IMR-90 (cell line): Measurements from ENCODE around the gene HOXA10. TPM values are rescaled to one million over a fixed set of nuclear protein-coding genes. Genes with fewer than 3 reads are reported as not detected.

ENCODE experiments used
- ATAC-seq: fragments of 200-7000 bp; cut with Tn5 transposase; 2 replicates; pipeline ENCODE4 v1.9.1; 2020; ENCODE audit warnings: low read depth, mild to moderate bottlenecking, moderate library complexity
- BruUV-seq: library from RNA; stranded (reverse); fragments of 400-500 nt; replicated peaks from 2 replicates; lab custom pipeline; 2021; lab: Mats Ljungman, UMichigan
- CTCF ChIA-PET: fragments of 300-600 bp; formaldehyde crosslinking; extraction: SDS; loops from one replicate; lab custom pipeline; 2021; ENCODE audit warnings: antibody characterized with exemption; lab: Yijun Ruan, JAX
- POLR2A ChIA-PET: fragments of 300-600 bp; sonication (Branson Sonifier 250); formaldehyde crosslinking; loops from one replicate; lab custom pipeline; 2022; ENCODE audit warnings: antibody characterized with exemption; ENCODE audit not compliant: unreplicated experiment; lab: Charles Lee
- DNase-seq: peaks from one replicate; pipeline ENCODE4 v3.0.0; 2013
- H2AFZ ChIP-seq: replicated peaks from 2 replicates; pipeline ENCODE3; 2013; ENCODE audit warnings: low read length, mild to moderate bottlenecking; ENCODE audit not compliant: poor library complexity
- H2AK5ac ChIP-seq: 2 replicates; pipeline ENCODE4 v1.6.1; 2013; ENCODE audit warnings: low read depth, low read length, inconsistent platforms
- H2AK9ac ChIP-seq: replicated peaks from 2 replicates; pipeline ENCODE3; 2013; ENCODE audit warnings: mild to moderate bottlenecking, low read depth, low read length, moderate library complexity; ENCODE audit not compliant: poor library complexity
- H2BK120ac ChIP-seq: 2 replicates; pipeline ENCODE4 v1.6.1; 2013; ENCODE audit warnings: low read depth, low read length, inconsistent platforms
- H2BK15ac ChIP-seq: 3 replicates; pipeline ENCODE4 v1.6.1; 2013; ENCODE audit warnings: low read depth, low read length, inconsistent platforms
- H2BK20ac ChIP-seq: 2 replicates; pipeline ENCODE4 v1.6.1; 2013; ENCODE audit warnings: low read depth, mild to moderate bottlenecking, inconsistent platforms, low read length, moderate library complexity
- H2BK5ac ChIP-seq: 2 replicates; pipeline ENCODE4 v1.6.1; 2013; ENCODE audit warnings: mild to moderate bottlenecking, low read depth, low read length, inconsistent platforms; ENCODE audit not compliant: poor library complexity, severe bottlenecking
- H3K14ac ChIP-seq: replicated peaks from 2 replicates; pipeline ENCODE4 v1.6.1; 2013; ENCODE audit warnings: low read depth, low read length, inconsistent platforms
- H3K18ac ChIP-seq: 2 replicates; pipeline ENCODE4 v1.6.1; 2013; ENCODE audit warnings: low read depth, low read length, control low read depth
- H3K23ac ChIP-seq: 2 replicates; pipeline ENCODE4 v1.6.1; 2013; ENCODE audit warnings: low read depth, low read length, inconsistent platforms
- H3K27ac ChIP-seq: 2 replicates; pipeline ENCODE4 v1.5.1; 2013; ENCODE audit warnings: mild to moderate bottlenecking, control low read depth, low read length; ENCODE audit not compliant: insufficient read depth
- H3K27me3 ChIP-seq: 2 replicates; pipeline ENCODE4 v1.6.1; 2013; ENCODE audit warnings: low read length; ENCODE audit not compliant: control insufficient read depth, insufficient read depth
- H3K36me3 ChIP-seq: 2 replicates; pipeline ENCODE4 v1.6.1; 2013; ENCODE audit warnings: low read length, mixed read lengths; ENCODE audit not compliant: control insufficient read depth, insufficient read depth
- H3K4ac ChIP-seq: 2 replicates; pipeline ENCODE4 v1.6.1; 2013; ENCODE audit warnings: low read depth, low read length, inconsistent platforms
- H3K4me1 ChIP-seq: 2 replicates; pipeline ENCODE4 v1.6.1; 2013; ENCODE audit warnings: low read length, mixed read lengths; ENCODE audit not compliant: control insufficient read depth, insufficient read depth
- H3K4me2 ChIP-seq: 2 replicates; pipeline ENCODE4 v1.6.1; 2013; ENCODE audit warnings: low read depth, mild to moderate bottlenecking, control low read depth, low read length, moderate library complexity
- H3K4me3 ChIP-seq: 2 replicates; pipeline ENCODE4 v1.5.1; 2013; ENCODE audit warnings: low read depth, mild to moderate bottlenecking, control low read depth, low read length, moderate library complexity; ENCODE audit not compliant: insufficient read depth
- H3K56ac ChIP-seq: 2 replicates; pipeline ENCODE4 v1.6.1; 2013; ENCODE audit warnings: low read length, inconsistent platforms; ENCODE audit not compliant: insufficient read depth; ENCODE audit errors: extremely low read depth
- H3K79me1 ChIP-seq, 2 experiments: 2 replicates each; pipeline ENCODE4 v1.6.1; 2013; ENCODE audit warnings: low read length in 2 of 2, inconsistent platforms in 1 of 2, low read depth in 1 of 2
- H3K9ac ChIP-seq: 2 replicates; pipeline ENCODE4 v1.6.1; 2013; ENCODE audit warnings: low read depth, low read length, control low read depth
- H3K9me1 ChIP-seq: 2 replicates; pipeline ENCODE4 v1.6.1; 2013; ENCODE audit warnings: low read length, inconsistent platforms; ENCODE audit not compliant: insufficient read depth
- H3K9me3 ChIP-seq: 2 replicates; pipeline ENCODE4 v1.6.1; 2013; ENCODE audit warnings: low read length; ENCODE audit not compliant: control insufficient read depth, insufficient read depth
- H4K20me1 ChIP-seq: 2 replicates; pipeline ENCODE4 v1.6.1; 2013; ENCODE audit warnings: low read length, inconsistent platforms; ENCODE audit not compliant: insufficient read depth
- H4K5ac ChIP-seq: 2 replicates; pipeline ENCODE4 v1.6.1; 2013; ENCODE audit warnings: mild to moderate bottlenecking, low read depth, low read length, control low read depth
- H4K8ac ChIP-seq, 2 experiments: 2 replicates each; pipeline ENCODE4 v1.6.1; 2013; ENCODE audit warnings: low read depth in 2 of 2, low read length in 2 of 2, control low read depth in 1 of 2, inconsistent platforms in 1 of 2
- H4K91ac ChIP-seq: 2 replicates; pipeline ENCODE4 v1.6.1; 2013; ENCODE audit warnings: low read depth, low read length, inconsistent platforms; ENCODE audit not compliant: insufficient read depth
- CEBPB ChIP-seq: IDR thresholded peaks from 2 replicates; pipeline ENCODE4 v1.6.1; 2012; ENCODE audit warnings: low read depth, low read length, improper control_type of control experiment
- ELK1 ChIP-seq: fragments of 150-350 bp; IDR thresholded peaks from 2 replicates; pipeline ENCODE4 v1.6.1; 2016; ENCODE audit warnings: low read depth, mild to moderate bottlenecking, low read length, moderate library complexity, borderline replicate concordance
- MAFK ChIP-seq: IDR thresholded peaks from 2 replicates; pipeline ENCODE4 v1.6.1; 2012; ENCODE audit warnings: low read depth, low read length, improper control_type of control experiment
- MAZ ChIP-seq: IDR thresholded peaks from 2 replicates; pipeline ENCODE4 v1.6.1; 2012; ENCODE audit warnings: low read depth, mild to moderate bottlenecking, low read length, improper control_type of control experiment, moderate library complexity, borderline replicate concordance
- MXI1 ChIP-seq: IDR thresholded peaks from 2 replicates; pipeline ENCODE4 v1.6.1; 2012; ENCODE audit warnings: low read depth, mild to moderate bottlenecking, low read length, moderate library complexity, borderline replicate concordance
- NFE2L2 ChIP-seq: fragments of 150-350 bp; IDR thresholded peaks from 2 replicates; pipeline ENCODE4 v1.6.1; 2016; ENCODE audit warnings: low read depth, mild to moderate bottlenecking, low read length
- POLR2A ChIP-seq: IDR thresholded peaks from 2 replicates; pipeline ENCODE4 v1.6.1; 2012; ENCODE audit warnings: mild to moderate bottlenecking, low read depth, low read length
- RCOR1 ChIP-seq: IDR thresholded peaks from 2 replicates; pipeline ENCODE4 v1.6.1; 2012; ENCODE audit warnings: mild to moderate bottlenecking, low read length, improper control_type of control experiment; ENCODE audit not compliant: insufficient replicate concordance
- RFX5 ChIP-seq: IDR thresholded peaks from 2 replicates; pipeline ENCODE4 v1.8.0; 2012; ENCODE audit warnings: low read depth, mild to moderate bottlenecking, low read length, moderate library complexity
- USF2 ChIP-seq: fragments of 150-350 bp; IDR thresholded peaks from 2 replicates; pipeline ENCODE4 v1.6.1; 2017; ENCODE audit warnings: mild to moderate bottlenecking, antibody characterized with exemption, low read length, low read depth
- WGBS, 2 experiments: methylation state at CpG; one replicate each; pipeline versions ENCODE4 v1.1.5 to v1.1.7; 2013; ENCODE audit warnings: missing lambda C conversion rate in 2 of 2; ENCODE audit not compliant: insufficient read length in 1 of 2; ENCODE audit errors: extremely low coverage in 2 of 2; 5-methylcytosine and 5-hydroxymethylcytosine counted together
- dilution Hi-C: fragments of 300-500 bp; cut with HindIII; formaldehyde crosslinking; loops from one replicate; pipeline ENCODE4 v1.14.3; 2018; ENCODE audit warnings: low sequenced_read_pairs; ENCODE audit not compliant: unreplicated experiment
- in situ Hi-C: fragments of 300-500 bp; cut with MboI; formaldehyde crosslinking; loops from 3 replicates; pipeline ENCODE4 v1.14.3; 2019; ENCODE audit warnings: low sequenced_read_pairs, inconsistent platforms, mixed read lengths
- intact Hi-C: fragments of 100-400 bp; cut with micrococcal nuclease; formaldehyde crosslinking; loops from 2 replicates; pipeline ENCODE4 v1.10.0; 2022
- polyA plus RNA-seq, 3 experiments: library from polyadenylated mRNA; depleted of rRNA; stranded (reverse); fragments of >200 nt; gene quantifications; 2 replicates each; pipeline ENCODE4 v1.2.3, GENCODE V29; 2012; ENCODE audit warnings: low replicate concordance in 1 of 3
- total RNA-seq: library from RNA; depleted of rRNA; stranded (reverse); fragments of >200 nt; gene quantifications from 2 replicates; pipeline ENCODE4 v1.2.3, GENCODE V29; 2012
- TF ChIP-seq, protein P1 (sequence below): conservative IDR thresholded peaks from 2 replicates; pipeline ENCODE4 v1.5.1; 2012; ENCODE audit warnings: mild to moderate bottlenecking, low read depth, low read length, improper control_type of control experiment

Gene HOXA10
- total and polyA plus RNA-seq, 2 of the 4 experiments (the other 2 are of a cell fraction) = 0.10 to 0.18 TPM

DNA sequence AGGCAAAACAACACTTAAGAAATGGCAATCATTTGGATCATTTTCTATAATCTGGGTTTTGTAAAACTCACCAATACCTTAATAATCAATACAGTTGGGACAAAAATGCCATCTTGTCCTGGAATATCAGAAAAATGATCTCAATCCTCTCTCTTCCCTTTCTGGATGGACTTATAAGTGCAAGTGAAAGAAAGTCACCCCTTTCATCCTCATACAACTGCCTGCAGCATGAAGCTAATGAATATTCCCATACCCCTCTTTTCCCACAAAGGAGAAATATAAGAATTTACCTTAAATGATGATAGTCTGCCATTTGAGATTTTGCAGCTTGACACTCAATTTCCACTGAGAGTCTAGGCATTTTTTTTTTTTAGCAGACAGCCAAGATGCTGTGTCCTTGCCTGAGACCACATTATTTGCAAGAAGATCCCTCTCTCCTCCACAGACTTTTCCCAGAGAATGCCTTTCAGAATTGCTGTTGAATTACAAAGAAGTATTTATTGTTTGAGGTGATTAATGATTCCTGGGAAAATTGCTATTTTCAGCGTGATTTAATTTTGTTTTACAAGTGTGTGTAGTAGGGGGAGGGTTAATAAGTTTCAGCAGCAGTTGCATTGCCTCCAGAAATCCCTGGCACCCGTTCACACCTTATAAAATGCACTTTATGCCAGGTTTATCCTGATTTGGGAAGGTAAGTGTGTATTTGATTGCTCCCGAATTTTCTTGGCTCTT lies 47.4 kb downstream of the HOXA10 start:
- Histone ChIP-seq H4K91ac (no peak overlapping the region), H3K4me2 (no peak overlapping the region), H3K9me1 (peaks cover 7% of the 10 kb centered on the region), H3K4ac (no peak overlapping the region), H2BK15ac (no peak overlapping the region), H3K4me3 (no peak overlapping the region), H3K14ac (no peak overlapping the region), H3K56ac (no peak overlapping the region), H2AK5ac (no peak overlapping the region), H4K5ac (no peak overlapping the region), H3K36me3 (peaks cover 3% of the 10 kb centered on the region; the same call in 1 of the 2 replicates), H3K9me3 (no peaks in the 10 kb centered on the region), H3K4me1 (peaks cover 28% of the 10 kb centered on the region), H4K20me1 (no peaks in the 10 kb centered on the region), H3K9ac (no peak overlapping the region), H3K18ac (no peak overlapping the region), H3K23ac (0 out of 2 replicates have a peak overlapping the region, but pooled peaks have one; percentile 7), H3K27me3 (no peaks in the 10 kb centered on the region), H2BK5ac (no peak overlapping the region), H2AK9ac (no peak overlapping the region), H3K27ac (no peak overlapping the region), H2BK120ac (no peak overlapping the region), H3K79me1 (peaks cover 20 to 50% of the 10 kb centered on the region in 2 experiments), H4K8ac (no peak overlapping the region), H2AFZ (no peak overlapping the region), H2BK20ac (no peak overlapping the region)
- dilution Hi-C loops = no loop called here
- no peak for DNase-seq
- no peak for TF ChIP-seq ELK1
- no peak for TF ChIP-seq RFX5
- no peak for TF ChIP-seq NFE2L2
- no peak for TF ChIP-seq MXI1
- no peak for TF ChIP-seq CEBPB
- TF ChIP-seq POLR2A = no peak
- TF ChIP-seq MAZ = no peak
- no peak for TF ChIP-seq MAFK
- TF ChIP-seq, protein P1, sequence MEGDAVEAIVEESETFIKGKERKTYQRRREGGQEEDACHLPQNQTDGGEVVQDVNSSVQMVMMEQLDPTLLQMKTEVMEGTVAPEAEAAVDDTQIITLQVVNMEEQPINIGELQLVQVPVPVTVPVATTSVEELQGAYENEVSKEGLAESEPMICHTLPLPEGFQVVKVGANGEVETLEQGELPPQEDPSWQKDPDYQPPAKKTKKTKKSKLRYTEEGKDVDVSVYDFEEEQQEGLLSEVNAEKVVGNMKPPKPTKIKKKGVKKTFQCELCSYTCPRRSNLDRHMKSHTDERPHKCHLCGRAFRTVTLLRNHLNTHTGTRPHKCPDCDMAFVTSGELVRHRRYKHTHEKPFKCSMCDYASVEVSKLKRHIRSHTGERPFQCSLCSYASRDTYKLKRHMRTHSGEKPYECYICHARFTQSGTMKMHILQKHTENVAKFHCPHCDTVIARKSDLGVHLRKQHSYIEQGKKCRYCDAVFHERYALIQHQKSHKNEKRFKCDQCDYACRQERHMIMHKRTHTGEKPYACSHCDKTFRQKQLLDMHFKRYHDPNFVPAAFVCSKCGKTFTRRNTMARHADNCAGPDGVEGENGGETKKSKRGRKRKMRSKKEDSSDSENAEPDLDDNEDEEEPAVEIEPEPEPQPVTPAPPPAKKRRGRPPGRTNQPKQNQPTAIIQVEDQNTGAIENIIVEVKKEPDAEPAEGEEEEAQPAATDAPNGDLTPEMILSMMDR = no peak
- TF ChIP-seq RCOR1 = no peak
- TF ChIP-seq USF2 = no peak
- ChIA-PET POLR2A (interaction anchor here (0.7 kb wide), 1 partner anchor 21 kb away, joined by 4 read pairs; no protein-coding TSS in a partner anchor), CTCF (interaction anchor here (1.1 kb wide), 1 partner anchor 25 kb away, joined by 4 read pairs; no protein-coding TSS in a partner anchor)
- BruUV-seq = no TSS peak
- in situ Hi-C loops = no loop called here
- ATAC-seq = no peak
- WGBS, 2 experiments = no CpG with 5 or more reads among the region's 3 CpGs
- intact Hi-C loops = no loop called here
